ENCODE data around the gene PFN4. TPM values are rescaled to one million over a fixed set of nuclear protein-coding genes. Genes with fewer than 3 reads are reported as not detected.

Gene PFN4
- total RNA-seq, 2 donors from 2014 or later: not detected

DNA sequence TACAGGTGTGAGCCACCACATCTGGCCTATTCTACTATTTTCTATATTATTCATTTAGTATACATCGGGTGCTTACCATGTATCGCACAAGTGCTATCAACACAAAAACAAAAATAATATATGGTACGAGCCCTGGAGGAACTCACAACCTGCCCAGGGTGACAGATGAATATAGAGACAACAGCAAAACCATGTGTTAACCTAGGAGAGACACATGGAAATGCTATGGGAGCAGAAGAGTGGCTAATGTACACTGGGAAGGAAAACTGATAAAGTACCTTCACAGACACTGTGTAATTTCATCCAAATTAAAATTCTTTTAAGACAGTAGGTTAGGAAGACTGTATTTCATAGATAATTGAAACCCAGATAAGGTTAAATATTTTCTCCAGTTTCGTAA lies 50.9 kb downstream of the PFN4 start:
- no peak for ATAC-seq
- Mint-ChIP-seq H3K36me3 (peaks cover 19 to 25% of the 10 kb centered on the region in 2 donors), H3K27ac (peak overlapping the region; percentile 35 to 73)

GRCh38 chr2:24065341-24065740 lies 57.8 kb downstream of the PFN4 start:
- no peak overlapping the region for H3K27ac Mint-ChIP-seq
- peak; percentile 51 to 66 for ATAC-seq

More for the DNA sequence above, 50.9 kb downstream of the PFN4 start:
- no peak for DNase-seq (ENCODE audit: low spot score in 2 of 2)
- no peaks in the 10 kb centered on the region for H3K9me3 Mint-ChIP-seq

More at GRCh38 chr2:24065341-24065740, 57.8 kb downstream of the PFN4 start:
- Mint-ChIP-seq H3K9me3 (no peaks in the 10 kb centered on the region), H3K36me3 (peaks cover 0 to 7% of the 10 kb centered on the region in 2 donors)
- no peak for DNase-seq (ENCODE audit: low spot score in 2 of 2)

Other genes with a start within 250 kb of the PFN4 start
- gene ATAD2B, start 196.2 kb downstream of the PFN4 start, total RNA-seq: 10 to 100 TPM; 16.1 to 16.7 TPM
- 10 to 100 TPM in 1 of 2 donors, 1 to 10 TPM in 1; 9.3 to 13.0 TPM for gene UBXN2A, start 182.9 kb downstream of the PFN4 start, total RNA-seq
- under 1 TPM in 1 of 2 donors, not detected in 1; 0.16 TPM for gene MFSD2B, start 113.2 kb downstream of the PFN4 start, total RNA-seq
- 10 to 100 TPM; 16.9 to 24.5 TPM for gene WDCP, start 75.9 kb downstream of the PFN4 start, total RNA-seq
- gene FKBP1B, start 73.6 kb downstream of the PFN4 start, total RNA-seq: 1 to 10 TPM in 1 of 2 donors, under 1 TPM in 1; 0.64 to 1.4 TPM
- 100 to 1,000 TPM; 137 to 171 TPM for gene SF3B6, start 47.0 kb downstream of the PFN4 start, total RNA-seq
- gene TP53I3, start 38.5 kb downstream of the PFN4 start, total RNA-seq: 1 to 10 TPM; 1.8 to 2.6 TPM
- gene FAM228B, start 135 bp upstream of the PFN4 start, total RNA-seq: 1 to 10 TPM; 5.8 to 7.9 TPM
- under 1 TPM; 0.14 to 0.30 TPM for gene FAM228A, start 51.7 kb upstream of the PFN4 start, total RNA-seq
- gene ITSN2, start 237.2 kb upstream of the PFN4 start, total RNA-seq: 10 to 100 TPM; 48.7 to 51.2 TPM